Thyroid gland (tissue), 4 donors: ENCODE data around the gene DELE1. TPM values are rescaled to one million over a fixed set of nuclear protein-coding genes. Genes with fewer than 3 reads are reported as not detected.

ENCODE experiments used
- DNase-seq, 2 donors: peaks; one replicate each; pipeline ENCODE4 v3.0.0-alpha.2; 2019
- H3K27ac ChIP-seq, 3 donors: fragments of 200-600 bp; sonication (generic); 1 replicate in 2 of 3; 2 replicates in 1 of 3; pipeline ENCODE4 v1.5.1; 2016 to 2019; ENCODE audit warnings: mild to moderate bottlenecking in 1 of 3, moderate library complexity in 1 of 3
- H3K27me3 ChIP-seq: fragments of 200-600 bp; sonication (generic); one replicate; pipeline ENCODE4 v1.5.1; 2019
- H3K36me3 ChIP-seq, 2 donors: fragments of 200-600 bp; sonication (generic); one replicate each; pipeline ENCODE4 v1.5.1; 2016 to 2019
- H3K4me1 ChIP-seq, 2 donors: fragments of 200-600 bp; sonication (generic); one replicate each; pipeline ENCODE4 v1.5.1; 2017 to 2019
- H3K4me3 ChIP-seq, 3 donors: fragments of 200-600 bp; sonication (generic); replicated peaks in 1 of 3; 1 replicate in 2 of 3; 2 replicates in 1 of 3; pipeline ENCODE4 v1.5.1; 2016; ENCODE audit warnings: mild to moderate bottlenecking in 1 of 3
- H3K9me3 ChIP-seq: fragments of 200-600 bp; sonication (generic); one replicate; pipeline ENCODE4 v1.5.1; 2017
- POLR2A ChIP-seq, 2 donors: fragments of 450-650 bp; IDR thresholded peaks; one replicate each; pipeline ENCODE4 v1.6.1; 2017; ENCODE audit warnings: antibody characterized with exemption in 2 of 2, mild to moderate bottlenecking in 2 of 2, moderate library complexity in 1 of 2
- WGBS, 2 donors: methylation state at CpG; one replicate each; pipeline ENCODE4 v1.1.5; 2017; 5-methylcytosine and 5-hydroxymethylcytosine counted together
- intact Hi-C: fragments of 100-400 bp; cut with DNase I; formaldehyde crosslinking; loops from one replicate; pipeline ENCODE4 v1.15.1; 2023
- total RNA-seq, 4 donors: library from RNA; depleted of rRNA; stranded (reverse); fragments of >200 nt; gene quantifications; one replicate each; pipeline ENCODE4 v1.2.3, GENCODE V29; 2016
- TF ChIP-seq, protein P1 (sequence below), 6 experiments: fragments of 200-600 bp in 3 of 6; fragments of 450-650 bp in 3 of 6; sonication (generic) in 3 of 6; IDR thresholded peaks; one replicate each; pipeline ENCODE4 v1.5.1; 2016 to 2019; ENCODE audit warnings: antibody characterized with exemption in 6 of 6, mild to moderate bottlenecking in 2 of 6, inconsistent platforms in 1 of 6, moderate library complexity in 1 of 6

The DELE1 gene
- total RNA-seq, 4 donors from 2014 or later = 68.5 to 130 (median 85.1) TPM

GRCh38 chr5:141960449-141961323 is 37.0 kb downstream of the DELE1 start:
- H3K27me3 ChIP-seq = no peaks in the 10 kb centered on the region
- H3K27ac ChIP-seq = peak overlapping the region in 1 of 3 donors; percentile 11
- no peak for TF ChIP-seq POLR2A (IDR thresholded peaks at IDR 0.05)
- TF ChIP-seq, protein P1, sequence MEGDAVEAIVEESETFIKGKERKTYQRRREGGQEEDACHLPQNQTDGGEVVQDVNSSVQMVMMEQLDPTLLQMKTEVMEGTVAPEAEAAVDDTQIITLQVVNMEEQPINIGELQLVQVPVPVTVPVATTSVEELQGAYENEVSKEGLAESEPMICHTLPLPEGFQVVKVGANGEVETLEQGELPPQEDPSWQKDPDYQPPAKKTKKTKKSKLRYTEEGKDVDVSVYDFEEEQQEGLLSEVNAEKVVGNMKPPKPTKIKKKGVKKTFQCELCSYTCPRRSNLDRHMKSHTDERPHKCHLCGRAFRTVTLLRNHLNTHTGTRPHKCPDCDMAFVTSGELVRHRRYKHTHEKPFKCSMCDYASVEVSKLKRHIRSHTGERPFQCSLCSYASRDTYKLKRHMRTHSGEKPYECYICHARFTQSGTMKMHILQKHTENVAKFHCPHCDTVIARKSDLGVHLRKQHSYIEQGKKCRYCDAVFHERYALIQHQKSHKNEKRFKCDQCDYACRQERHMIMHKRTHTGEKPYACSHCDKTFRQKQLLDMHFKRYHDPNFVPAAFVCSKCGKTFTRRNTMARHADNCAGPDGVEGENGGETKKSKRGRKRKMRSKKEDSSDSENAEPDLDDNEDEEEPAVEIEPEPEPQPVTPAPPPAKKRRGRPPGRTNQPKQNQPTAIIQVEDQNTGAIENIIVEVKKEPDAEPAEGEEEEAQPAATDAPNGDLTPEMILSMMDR (IDR thresholded peaks at IDR 0.05) = peak; percentile 69 to 84 (median 75)
- H3K36me3 ChIP-seq = no peaks in the 10 kb centered on the region
- no peaks in the 10 kb centered on the region for H3K4me1 ChIP-seq
- peak; percentile 82 to 90 for DNase-seq
- WGBS, 2 donors = 27 to 31% methylated on average over 14 of the region's 14 CpGs
- H3K4me3 ChIP-seq = no peak overlapping the region
- no peaks in the 10 kb centered on the region for H3K9me3 ChIP-seq
- intact Hi-C loops = loop anchor here (2.0 kb wide), 1 partner anchor 268 kb away; no protein-coding TSS in a partner anchor

DNA sequence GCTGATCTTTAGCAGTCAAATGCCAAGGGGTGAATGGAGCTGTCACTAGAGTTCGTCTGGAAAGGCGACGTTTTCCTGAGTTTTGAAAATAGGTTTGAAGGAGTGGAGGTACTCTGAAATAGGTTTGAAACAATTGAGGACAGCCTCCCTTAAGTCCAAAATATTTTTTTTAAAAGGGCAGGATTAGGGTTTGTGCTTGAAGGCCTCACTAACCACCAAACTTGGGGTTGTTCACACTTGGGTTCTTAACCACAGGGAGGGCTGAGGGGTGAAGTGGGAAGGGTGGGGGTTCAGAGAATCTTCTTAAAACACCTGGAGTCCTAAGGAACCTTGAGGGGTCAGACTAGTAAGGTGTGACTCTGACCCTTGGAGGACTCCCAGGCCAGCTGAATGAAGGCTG is 37.8 kb downstream of the DELE1 start:
- 91 to 97% methylated on average over 3 of the region's 3 CpGs for WGBS, 2 donors
- DNase-seq = no peak
- Histone ChIP-seq H3K4me3 (no peak overlapping the region), H3K4me1 (no peaks in the 10 kb centered on the region), H3K27ac (no peak overlapping the region), H3K9me3 (no peaks in the 10 kb centered on the region), H3K27me3 (no peaks in the 10 kb centered on the region), H3K36me3 (no peaks in the 10 kb centered on the region)
- no peak for TF ChIP-seq POLR2A (IDR thresholded peaks at IDR 0.05)
- TF ChIP-seq, protein P1 (IDR thresholded peaks at IDR 0.05) = no peak
- intact Hi-C loops = loop anchor here (2.0 kb wide), 1 partner anchor 269 kb away; no protein-coding TSS in a partner anchor

GRCh38 chr5:141963701-141964100 is 40.0 kb downstream of the DELE1 start:
- H3K4me3 ChIP-seq = no peak overlapping the region
- H3K9me3 ChIP-seq = no peaks in the 10 kb centered on the region
- no peaks in the 10 kb centered on the region for H3K4me1 ChIP-seq
- TF ChIP-seq, protein P1 (IDR thresholded peaks at IDR 0.05) = no peak
- TF ChIP-seq POLR2A (IDR thresholded peaks at IDR 0.05) = no peak
- no peak for DNase-seq
- H3K27ac ChIP-seq = no peak overlapping the region
- WGBS, 2 donors = 69 to 72% methylated on average over 3 of the region's 3 CpGs
- no peaks in the 10 kb centered on the region for H3K36me3 ChIP-seq
- intact Hi-C loops = no loop called here
- H3K27me3 ChIP-seq = no peaks in the 10 kb centered on the region

DNA sequence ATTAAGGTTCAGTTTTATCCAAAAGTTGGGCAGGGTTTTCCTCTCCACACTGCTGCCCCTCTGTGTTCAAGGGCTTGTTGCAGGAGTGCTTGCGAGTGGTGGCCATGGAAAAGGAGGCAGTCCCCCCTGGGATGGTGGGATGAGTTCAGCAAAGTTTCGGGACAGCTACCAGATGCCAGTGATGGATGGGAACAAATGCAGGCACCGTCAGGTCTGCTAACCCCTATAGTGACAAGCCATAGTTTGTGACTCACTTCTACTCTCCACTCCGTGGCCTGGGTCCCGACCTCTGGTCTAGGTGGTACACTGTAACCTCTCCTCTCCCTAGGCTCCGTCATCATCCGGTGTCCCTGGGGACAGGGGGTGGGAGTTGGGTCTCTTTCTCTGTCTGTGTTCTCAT is 41.4 kb downstream of the DELE1 start:
- H3K27me3 ChIP-seq = no peaks in the 10 kb centered on the region
- H3K36me3 ChIP-seq = no peaks in the 10 kb centered on the region
- peaks cover 5 to 6% of the 10 kb centered on the region in 2 donors for H3K4me1 ChIP-seq
- DNase-seq = no peak
- WGBS, 2 donors = 82 to 88% methylated on average over 6 to 7 of the region's 7 CpGs
- intact Hi-C loops = no loop called here
- no peak overlapping the region for H3K4me3 ChIP-seq
- no peak overlapping the region for H3K27ac ChIP-seq
- no peaks in the 10 kb centered on the region for H3K9me3 ChIP-seq
- TF ChIP-seq, protein P1 (IDR thresholded peaks at IDR 0.05) = no peak
- no peak for TF ChIP-seq POLR2A (IDR thresholded peaks at IDR 0.05)
